NK-92 (cell line): ENCODE results near the gene PML.
"Not testable (repeated sequence)": the region's sequence is repeated elsewhere in the genome, so short reads cannot be mapped to it uniquely, and the experiment has no call there.

Source experiments
- DNase-seq: peaks from one replicate; lab custom pipeline; 2025; ENCODE audit not compliant: unreplicated experiment; lab: John Stamatoyannopoulos, UW

PML gene

DNA sequence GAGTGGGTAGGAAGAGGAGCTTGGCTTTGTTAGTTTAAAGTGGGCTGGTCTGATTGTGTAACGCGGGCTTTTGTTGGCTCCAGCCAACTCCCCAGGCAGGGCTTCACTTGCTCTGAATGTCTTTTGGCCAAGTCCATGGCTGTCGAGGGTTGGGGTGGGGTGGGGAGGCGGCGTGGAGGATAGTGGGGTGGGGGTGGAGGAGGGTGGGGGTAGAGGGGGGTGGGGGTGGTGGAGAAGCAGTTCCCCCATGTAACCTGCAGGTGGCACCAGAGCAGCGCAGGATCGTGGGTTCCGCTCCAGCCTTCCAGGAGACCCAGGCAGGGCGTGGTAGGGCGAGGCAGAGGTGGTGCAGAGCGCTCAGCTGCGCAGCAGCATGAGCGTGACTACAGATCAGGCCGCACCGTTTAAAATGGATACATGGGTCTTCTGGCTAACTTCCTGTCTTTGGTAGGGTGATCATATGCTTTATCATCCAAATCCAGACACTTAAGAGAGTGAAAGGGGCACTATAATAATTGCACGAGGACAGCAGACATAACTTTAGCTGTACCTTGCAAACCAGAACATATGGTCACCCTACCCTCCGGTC is 59.5 kb downstream of the PML start:
- DNase-seq, result no peak

DNA sequence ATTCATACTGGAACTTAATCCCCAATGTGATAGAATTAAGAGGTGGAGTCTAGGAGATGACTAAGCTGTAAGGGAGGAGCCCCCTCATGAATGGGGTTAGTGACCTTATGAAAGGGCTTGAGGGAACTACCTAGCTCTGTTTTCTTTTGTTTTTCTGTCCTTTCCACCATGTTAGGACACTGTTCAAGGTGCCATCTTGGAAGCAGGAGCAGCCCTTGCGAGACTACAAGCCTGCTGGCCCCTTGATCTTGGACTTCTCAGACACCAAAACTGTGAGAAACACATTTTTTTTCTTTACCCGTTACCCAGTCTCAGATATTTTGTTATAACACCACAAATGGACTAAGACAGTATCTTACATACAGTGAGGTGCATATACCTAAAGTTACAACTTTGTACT is 61.3 kb downstream of the PML start:
- DNase-seq, result no peak

DNA sequence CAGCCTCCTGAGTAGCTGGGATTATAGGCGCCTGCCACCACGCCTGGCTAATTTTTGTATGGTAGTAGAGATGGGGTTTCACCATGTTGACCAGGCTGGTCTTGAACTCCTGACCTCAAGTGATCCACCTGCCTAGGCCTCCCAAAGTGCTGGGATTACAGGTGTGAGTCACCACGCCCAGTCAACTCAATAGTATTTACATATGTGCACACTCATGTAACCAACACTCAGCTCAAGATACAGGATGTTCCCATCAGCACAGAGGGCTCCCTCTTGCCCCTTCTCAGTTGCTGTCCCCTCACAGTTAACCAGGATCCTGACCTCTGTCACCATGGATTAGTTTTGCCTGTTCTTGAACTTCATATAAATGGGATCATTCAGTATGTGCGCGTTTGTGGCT is 61.8 kb downstream of the PML start:
- not testable (repeated sequence) for DNase-seq

DNA sequence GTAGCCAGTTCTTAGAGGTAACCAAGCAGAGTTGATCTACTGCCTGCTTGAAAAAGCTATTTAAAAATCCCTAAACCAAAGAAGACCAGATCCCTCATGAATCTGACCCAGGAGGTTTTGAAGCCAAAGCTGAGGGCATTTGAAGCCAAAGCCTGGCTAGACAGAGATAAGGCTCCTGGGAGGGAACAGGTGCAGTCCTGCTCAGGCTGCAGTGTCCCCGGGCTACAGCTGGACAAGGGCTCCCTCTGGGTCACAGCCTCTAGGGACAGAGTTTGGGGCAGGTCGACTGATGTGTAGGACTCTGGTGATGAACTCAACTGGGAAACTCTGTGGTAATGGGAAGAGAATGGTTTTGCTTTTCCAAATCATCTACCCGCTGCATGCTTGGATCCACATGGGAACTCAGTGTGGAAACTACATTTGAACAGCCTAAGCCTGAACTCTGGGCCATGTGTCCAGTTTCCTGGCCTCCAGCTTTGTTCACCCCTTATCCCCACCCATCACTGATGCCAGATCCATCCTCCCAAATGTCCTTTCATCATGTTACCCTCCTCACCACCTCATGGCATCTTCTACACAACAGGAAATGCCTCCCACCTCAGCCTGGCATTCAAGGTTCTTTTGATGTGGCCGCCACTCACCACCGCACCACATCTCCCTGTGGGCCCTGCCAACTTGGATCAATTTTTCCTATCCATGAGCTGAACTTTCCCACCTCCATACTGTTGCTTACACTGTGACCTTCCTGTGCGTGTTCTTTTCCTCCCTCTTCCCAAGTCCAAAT is 64.7 kb downstream of the PML start:
- DNase-seq, result not testable (repeated sequence)

DNA sequence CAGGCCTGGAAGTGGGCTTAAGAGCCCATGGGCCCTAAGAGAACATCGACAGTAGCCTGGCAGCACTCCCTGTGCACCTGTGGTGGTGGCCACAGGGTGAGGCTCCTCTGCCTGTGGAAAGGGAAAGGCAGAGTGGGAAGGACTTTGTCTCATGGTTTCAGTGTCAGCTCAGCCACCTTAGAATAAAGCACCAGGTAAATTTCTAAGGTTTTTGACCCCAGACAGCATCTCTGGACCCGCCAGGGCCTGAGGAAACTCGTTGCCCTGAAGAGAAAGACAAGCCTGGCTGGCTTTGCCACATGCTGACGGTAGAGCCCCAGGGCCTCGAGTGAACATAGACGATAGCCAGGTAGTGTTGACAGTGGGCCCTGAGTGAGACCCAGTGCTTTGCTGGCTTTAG is 65.7 kb downstream of the PML start:
- DNase-seq, result no peak

DNA sequence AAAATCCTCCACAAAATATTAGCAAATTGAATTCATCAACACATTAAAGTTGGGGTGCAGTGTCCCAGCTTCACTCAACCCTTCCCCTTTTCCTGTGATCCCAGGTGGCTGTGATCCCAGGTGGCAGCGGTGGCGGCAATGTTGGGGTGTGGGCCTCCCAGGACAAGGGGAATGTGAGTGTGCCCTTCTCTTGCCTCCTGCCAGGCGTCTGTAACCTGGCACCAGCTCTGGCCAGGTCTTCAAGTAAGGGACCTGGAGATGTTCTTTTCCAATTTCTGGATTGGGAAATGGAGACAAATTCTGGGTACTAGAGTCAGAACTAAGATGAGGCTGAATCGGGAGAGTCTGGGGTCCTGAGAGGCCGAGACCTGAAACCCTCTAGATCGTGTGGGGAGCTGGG is 67.7 kb downstream of the PML start:
- DNase-seq, result no peak

DNA sequence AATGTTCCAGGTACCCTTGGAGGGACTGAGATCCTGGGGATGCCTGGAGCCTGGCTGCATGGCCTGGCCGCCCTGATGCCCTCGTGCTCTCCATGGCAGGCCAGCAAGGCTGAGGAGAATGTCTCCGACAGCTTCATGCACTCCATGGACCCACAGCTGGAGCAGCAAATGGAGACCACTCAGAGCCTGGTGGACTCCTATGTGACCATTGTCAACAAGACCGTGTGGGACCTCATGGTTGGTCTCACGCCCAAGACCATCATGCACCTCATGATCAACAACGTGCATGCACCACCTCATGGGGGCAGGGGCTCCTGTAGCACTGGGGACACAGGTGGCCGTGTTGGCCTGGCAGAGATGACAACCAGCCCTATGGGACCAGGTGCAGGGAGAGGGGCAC is 68.2 kb downstream of the PML start:
- DNase-seq, result no peak

DNA sequence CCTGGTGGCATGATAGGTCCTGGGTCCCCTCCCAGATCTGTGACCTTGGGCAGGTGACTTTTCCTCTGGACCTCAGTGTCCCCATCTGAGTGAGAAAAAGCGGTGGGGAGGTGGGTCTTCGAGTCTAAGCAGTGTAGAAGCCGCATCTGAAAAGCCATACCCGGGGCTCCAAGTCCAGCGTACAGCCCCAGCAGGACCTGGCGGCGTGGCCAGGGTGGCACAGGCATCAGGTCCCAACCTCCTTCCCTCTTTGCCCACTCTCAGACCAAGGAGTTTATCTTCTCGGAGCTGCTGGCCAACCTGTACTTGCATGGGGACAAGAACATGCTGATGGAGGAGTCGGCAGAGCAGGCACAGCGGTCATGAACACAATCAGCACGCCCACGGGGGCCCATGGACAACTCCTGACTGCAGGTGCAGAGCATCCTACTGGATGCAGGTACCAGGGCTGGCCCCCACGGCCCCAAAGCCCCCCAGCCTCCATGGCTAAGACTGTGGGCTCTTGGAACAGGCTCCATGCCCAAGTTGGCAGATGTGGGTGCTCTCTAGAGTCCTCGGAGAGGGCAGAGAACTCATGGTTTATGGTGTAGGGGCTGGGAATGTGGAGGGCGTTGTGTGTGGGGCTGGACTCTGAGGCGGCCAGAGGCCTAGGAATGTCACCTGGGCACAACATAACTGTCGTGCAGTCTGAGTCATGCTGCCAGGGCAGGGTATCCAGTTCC is 69.1 kb downstream of the PML start:
- DNase-seq, result not testable (repeated sequence)

DNA sequence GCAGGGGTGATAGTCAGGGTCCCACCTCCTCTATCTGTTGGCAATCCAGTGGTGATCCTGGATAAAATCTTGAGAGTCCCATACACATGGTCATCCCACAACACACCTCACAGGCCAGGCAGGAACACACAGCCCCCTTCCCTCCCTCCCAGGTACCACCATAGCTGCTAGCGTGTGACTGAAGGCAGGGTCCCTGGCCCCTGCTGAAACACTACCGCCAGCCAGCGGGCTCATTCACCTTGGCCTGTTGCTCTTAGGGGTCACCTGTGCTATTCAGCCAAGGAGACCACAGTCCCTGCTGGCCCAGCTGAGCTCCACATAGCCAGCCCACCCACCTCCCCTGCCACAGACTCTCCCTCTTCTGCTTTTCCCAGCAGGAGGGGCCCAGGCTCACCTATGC is 69.7 kb downstream of the PML start:
- not testable (repeated sequence) for DNase-seq

DNA sequence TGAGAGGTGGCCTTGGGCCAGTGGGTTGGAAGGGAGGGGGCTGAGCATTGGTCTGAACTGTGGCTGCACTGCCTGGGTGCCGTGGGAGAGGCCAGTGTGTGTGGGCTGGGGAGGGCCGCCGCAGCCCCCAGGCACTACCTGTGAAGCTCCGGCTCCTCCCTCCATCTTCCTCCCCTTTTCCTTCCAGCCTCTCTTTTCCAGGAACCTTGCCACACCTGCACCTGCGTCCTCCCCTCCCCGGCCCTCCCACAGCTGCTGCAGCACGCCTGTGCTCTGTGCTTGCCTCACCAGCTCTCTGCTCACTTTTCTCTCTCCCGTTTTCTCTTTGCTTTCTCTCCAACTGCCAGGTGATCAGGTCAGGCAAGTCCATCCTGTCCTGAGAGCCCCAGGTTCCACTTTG is 70.3 kb downstream of the PML start:
- not testable (repeated sequence) for DNase-seq

DNA sequence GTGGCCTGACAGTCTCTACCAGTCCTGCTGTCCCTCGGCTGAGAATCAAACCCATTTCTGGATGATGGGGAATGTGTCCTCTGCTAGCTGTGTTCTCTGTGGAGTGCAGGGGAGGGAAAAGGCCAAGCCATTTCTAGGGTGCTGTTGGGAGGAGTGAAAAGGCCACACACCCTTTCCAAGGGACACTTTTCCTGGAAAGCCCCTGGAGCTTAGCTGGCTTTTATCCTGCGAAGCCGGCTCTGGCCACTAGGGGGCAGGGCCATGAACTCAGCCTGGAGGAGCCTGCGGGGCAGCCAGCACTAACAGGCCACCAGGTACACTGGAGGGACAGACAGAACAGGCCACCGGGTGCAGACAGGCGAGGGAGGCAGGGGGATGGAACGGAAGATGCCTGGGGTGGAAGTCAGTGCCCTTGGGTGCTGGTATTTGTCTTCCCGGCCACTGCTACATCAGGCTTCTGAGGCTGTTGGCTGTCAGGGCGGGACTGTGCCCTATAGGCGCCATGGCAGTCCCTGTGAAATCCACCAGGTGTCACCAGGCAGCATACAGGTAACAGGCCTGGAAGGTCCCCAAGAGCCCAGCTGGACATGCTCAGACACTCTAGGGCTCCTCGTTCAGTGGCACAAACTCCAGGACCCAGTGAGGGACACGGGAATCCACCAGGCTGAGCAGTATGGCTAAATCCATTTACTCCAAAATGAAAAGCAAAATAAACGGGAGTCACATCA is 71.3 kb downstream of the PML start:
- DNase-seq, result not testable (repeated sequence)

DNA sequence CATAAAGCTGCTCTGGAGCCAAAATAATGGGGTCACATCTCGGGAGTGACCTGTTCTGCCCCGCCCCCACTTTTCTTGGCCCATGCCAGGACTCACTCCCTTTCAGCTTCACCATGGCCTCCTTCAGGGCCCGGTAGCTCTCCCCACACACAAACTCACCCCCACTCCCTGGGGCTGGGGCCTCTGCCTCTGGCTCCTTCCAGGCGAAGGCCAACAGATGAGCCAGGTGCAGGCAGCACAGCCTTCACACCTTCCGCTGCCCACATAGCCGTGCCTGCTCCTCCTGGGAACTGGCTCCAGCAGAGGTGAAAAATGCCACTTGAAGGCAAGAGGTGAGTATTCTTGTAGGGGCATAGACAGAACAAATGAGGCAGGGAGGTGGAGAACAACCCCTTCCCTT is 77.1 kb downstream of the PML start:
- not testable (repeated sequence) for DNase-seq

DNA sequence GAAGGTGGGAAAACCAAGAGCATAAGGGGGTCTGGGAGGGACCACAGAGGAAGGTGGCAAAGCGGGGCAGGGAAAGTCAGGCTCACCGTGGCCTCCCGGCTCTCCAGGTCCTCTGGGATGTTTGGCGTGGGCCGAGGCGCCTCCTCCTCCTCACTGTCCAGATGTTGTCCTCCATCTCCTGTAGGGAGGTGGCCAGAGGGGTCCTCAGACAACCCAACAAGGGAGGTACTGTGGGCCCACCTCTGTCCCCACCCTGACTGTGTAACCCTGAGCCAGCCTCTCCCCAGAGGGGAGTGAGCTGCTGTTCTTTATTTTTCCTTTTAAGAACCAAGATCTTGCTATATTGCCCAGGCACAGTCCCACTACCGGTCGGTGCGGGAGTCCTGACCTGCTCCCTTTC is 77.6 kb downstream of the PML start:
- DNase-seq, result not testable (repeated sequence)

DNA sequence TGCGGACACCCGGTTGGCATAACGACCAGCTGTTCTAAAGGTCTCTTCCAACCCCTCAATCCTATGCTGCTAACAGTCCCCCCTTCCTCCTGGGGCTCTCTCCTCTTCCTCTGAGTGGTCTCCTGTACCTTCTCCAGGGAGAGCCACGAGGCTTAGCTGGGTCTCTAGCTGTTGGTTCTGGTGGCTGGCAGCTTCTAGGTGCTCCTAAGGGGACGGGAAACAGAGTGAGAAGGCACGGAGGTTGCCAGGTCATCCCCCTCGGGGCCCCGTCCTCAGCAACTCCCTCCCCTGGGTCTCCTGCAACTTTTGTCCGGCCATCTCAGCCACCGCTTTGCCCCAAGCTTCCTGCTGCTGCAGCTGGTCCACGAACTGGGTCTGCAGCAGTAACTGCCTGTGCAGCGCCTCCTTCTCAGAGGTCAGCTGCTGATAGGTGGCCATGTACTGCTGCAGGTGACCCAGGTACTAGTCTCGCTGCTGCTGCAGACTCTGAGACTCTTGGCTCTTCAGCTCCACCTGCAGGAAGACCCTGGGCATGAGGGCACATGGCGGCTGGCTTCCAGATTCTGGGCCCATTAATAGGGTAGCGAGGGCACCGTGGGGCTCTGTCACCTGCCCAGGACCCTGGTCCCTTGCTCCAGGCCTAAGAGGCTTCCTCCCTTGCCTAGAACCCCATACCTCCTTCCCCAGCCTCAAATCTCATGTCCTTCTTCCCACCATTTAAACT is 78.3 kb downstream of the PML start:
- DNase-seq, result not testable (repeated sequence)

DNA sequence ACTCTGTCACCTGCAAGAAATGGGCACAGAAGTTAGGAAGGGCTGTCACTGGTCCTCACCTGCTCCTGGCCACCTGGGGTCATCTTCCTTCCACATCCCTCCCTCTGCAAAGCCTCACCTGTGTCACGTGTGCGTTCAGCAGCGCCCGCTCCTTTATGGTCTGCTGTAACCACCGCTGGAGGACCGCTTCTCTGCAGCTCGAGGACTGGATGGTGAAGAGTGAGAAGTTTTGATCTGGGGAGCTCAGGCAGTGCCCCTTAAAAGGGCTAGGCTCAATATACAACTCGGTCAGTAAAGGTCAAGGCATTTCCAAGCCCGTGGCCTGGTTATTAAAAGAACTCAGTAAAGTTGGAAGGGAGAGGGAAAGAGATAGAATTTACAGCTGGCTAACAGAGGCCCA is 81.3 kb downstream of the PML start:
- DNase-seq, result not testable (repeated sequence)

DNA sequence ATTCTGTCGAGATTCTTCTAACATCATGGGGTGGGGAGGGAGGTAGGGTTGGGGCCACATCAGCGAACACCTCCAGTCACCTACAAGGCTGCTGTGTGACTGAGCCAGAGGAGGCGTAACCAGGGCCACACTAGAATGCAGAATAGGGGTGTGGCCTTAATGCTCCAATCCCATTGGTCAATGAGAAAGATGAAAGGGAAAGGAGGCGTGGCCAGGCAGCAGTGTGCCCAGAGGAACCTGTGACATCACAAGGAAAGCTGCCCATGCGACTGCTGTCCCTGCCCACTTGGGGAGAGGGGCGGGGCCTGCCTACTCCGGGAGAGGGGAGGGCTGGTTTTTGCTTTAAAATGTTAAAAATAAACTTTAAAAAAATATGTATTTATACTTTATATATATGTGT is 87.9 kb downstream of the PML start, which contains the start of gene GOLGA6A:
TSS of gene GOLGA6A (minus strand) at position 101 of the 400 bp plus-strand sequence. CDS start at position 60, 41 bp downstream.
- DNase-seq, result not testable (repeated sequence)

DNA sequence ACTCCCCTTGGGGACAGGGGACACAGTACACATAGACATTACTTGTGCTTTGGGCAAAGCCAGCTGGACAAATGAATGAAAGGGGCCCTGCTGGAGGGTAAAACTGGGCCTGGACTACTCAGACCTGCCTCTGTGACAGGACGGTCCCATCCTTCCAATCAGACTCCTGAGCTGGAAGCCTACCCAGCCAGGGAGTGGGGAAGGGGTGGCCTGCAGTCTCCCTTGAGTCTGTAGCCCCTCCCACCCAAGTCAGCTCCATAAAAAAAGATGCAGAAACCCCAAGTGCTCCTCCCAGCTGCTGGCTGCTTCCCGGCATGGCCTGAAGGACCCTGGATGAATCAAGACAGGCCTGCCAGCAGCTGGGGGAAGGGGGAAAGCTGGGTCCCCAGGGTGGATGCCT is 100.1 kb downstream of the PML start:
- DNase-seq, result not testable (repeated sequence)

DNA sequence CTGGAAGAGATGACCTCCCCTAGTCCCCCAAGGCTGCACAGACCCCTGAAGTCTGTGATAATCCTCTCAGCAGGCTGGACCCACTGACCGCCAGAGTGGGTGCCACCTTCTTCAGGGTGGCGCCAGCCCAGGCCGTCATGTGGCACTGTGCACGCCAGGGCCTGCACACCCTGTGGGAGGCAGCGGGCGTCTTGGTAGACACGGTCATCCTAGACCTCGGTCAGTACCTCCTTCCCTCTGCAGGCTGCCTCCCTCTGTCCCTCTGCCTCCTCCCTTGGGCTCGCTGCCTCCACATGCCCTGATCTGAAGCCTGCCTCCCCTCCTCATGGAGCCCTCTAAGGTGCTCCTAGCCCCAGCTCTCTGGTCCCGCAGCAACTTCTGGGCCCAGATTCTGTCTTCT is 101.1 kb downstream of the PML start:
- DNase-seq, result not testable (repeated sequence)

DNA sequence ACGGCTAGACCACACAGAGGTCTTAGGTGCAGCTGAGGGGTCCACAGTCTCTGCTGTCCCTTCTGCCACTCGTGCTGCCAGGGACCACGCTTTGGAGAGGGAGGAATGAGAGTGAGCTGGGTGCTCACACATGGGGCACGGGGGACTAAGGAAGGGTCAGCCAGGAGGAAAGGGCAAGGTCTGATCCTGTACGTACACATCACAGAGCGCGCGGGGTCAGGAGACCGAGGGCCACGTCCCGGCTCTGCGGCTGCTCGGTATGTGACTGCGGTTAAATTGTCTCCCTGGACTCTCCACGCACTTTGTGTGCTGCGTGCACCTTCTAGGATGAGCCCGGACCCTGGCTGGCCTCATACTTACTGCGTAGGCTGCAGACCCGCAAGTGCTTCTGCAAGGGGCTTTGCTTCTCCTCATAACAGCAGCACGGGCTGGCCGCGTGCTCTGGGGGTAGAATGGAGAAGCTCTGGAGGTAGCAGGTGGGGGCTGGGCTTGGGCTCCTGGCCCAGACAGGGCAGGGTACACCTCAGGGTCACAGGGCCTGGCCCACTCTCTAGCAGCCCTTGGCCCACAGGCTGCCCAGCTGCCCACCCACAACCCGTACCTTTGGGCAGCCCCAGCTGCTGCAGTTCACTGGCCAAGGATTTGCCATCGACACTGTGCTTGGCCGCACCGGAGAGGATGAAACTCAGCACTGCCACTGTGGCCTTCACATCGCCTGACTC is 102.4 kb downstream of the PML start:
- not testable (repeated sequence) for DNase-seq
